SK-N-SH (cell line): Measurements from ENCODE around the gene MYMK. TPM values are rescaled to one million over a fixed set of nuclear protein-coding genes. Genes with fewer than 3 reads are reported as not detected.

ENCODE experiments used
- CTCF ChIA-PET: fragments of 300-600, 350-600 bp; formaldehyde crosslinking; extraction: SDS; loops from one replicate; lab custom pipeline; 2021; lab: Yijun Ruan, JAX
- POLR2A ChIA-PET: fragments of 350-600 bp; sonication (Branson Sonifier 250); formaldehyde crosslinking; extraction: SDS; loops from one replicate; lab custom pipeline; 2020; ENCODE audit warnings: antibody characterized with exemption, inconsistent platforms; lab: Yijun Ruan, JAX
- DNase-seq: peaks from one replicate; pipeline ENCODE4 v3.0.0; 2012
- H2AFZ ChIP-seq: fragments of 200-600 bp; sonication (generic); 2 replicates; pipeline ENCODE4 v1.8.1; 2016; ENCODE audit warnings: antibody characterized with exemption, mild to moderate bottlenecking, low read depth
- H3F3A ChIP-seq: fragments of 200-600 bp; sonication (generic); replicated peaks from 2 replicates; pipeline ENCODE3; 2016; ENCODE audit warnings: antibody characterized with exemption, mild to moderate bottlenecking; ENCODE audit not compliant: insufficient read depth
- H3K27ac ChIP-seq, 2 experiments: fragments of 200-500 bp in 1 of 2; fragments of 200-600 bp in 1 of 2; sonication (Bioruptor generic) in 1 of 2; sonication (generic), shearing (Covaris generic) in 1 of 2; 2 replicates each; pipeline versions ENCODE4 v1.5.1 to v1.6.1; 2014 to 2016; ENCODE audit warnings: low read depth in 2 of 2, inconsistent platforms in 1 of 2, low read length in 1 of 2, mild to moderate bottlenecking in 1 of 2, mixed read lengths in 1 of 2
- H3K27me3 ChIP-seq: fragments of 200-600 bp; sonication (generic), shearing (Covaris generic); 2 replicates; pipeline ENCODE4 v1.6.1; 2016; ENCODE audit warnings: mixed run types; ENCODE audit not compliant: insufficient read depth
- H3K36me3 ChIP-seq, 2 experiments: fragments of 200-500 bp in 1 of 2; fragments of 200-600 bp in 1 of 2; sonication (Bioruptor generic) in 1 of 2; sonication (generic) in 1 of 2; replicated peaks in 1 of 2; 2 replicates each; pipeline versions ENCODE3 to v1.5.1; 2014 to 2016; ENCODE audit warnings: low read length in 1 of 2, mild to moderate bottlenecking in 1 of 2; ENCODE audit not compliant: insufficient read depth in 2 of 2, control insufficient read depth in 1 of 2
- H3K4me1 ChIP-seq, 2 experiments: fragments of 200-500 bp in 1 of 2; fragments of 200-600 bp in 1 of 2; sonication (Bioruptor generic) in 1 of 2; sonication (generic), shearing (Covaris generic) in 1 of 2; 2 replicates each; pipeline versions ENCODE4 v1.5.1 to v1.6.1; 2014 to 2016; ENCODE audit warnings: low read depth in 1 of 2, low read length in 1 of 2, mixed run types in 1 of 2; ENCODE audit not compliant: insufficient read depth in 2 of 2, control insufficient read depth in 1 of 2
- H3K4me2 ChIP-seq: fragments of 200-600 bp; sonication (generic), shearing (Covaris generic); 2 replicates; pipeline ENCODE4 v1.6.1; 2017; ENCODE audit warnings: mixed run types
- H3K4me3 ChIP-seq, 2 experiments: fragments of 200-500 bp in 1 of 2; fragments of 200-600 bp in 1 of 2; sonication (Bioruptor generic) in 1 of 2; sonication (generic), shearing (Covaris generic) in 1 of 2; 2 replicates each; pipeline versions ENCODE4 v1.5.1 to v1.8.1; 2014 to 2016; ENCODE audit warnings: low read depth in 2 of 2, inconsistent platforms in 1 of 2, low read length in 1 of 2, mild to moderate bottlenecking in 1 of 2, mixed read lengths in 1 of 2, moderate library complexity in 1 of 2
- H3K79me2 ChIP-seq: fragments of 200-600 bp; sonication (generic); 2 replicates; pipeline ENCODE4 v1.8.1; 2017; ENCODE audit warnings: mild to moderate bottlenecking; ENCODE audit not compliant: insufficient read depth
- H3K9ac ChIP-seq: fragments of 200-600 bp; sonication (generic); 2 replicates; pipeline ENCODE4 v1.6.1; 2017; ENCODE audit warnings: mixed run types
- H3K9me2 ChIP-seq: fragments of 200-600 bp; sonication (generic); 2 replicates; pipeline ENCODE4 v1.6.1; 2017; ENCODE audit warnings: mixed run types
- H3K9me3 ChIP-seq: fragments of 200-600 bp; sonication (generic); 2 replicates; pipeline ENCODE4 v1.6.1; 2017; ENCODE audit warnings: mixed run types, mild to moderate bottlenecking, moderate library complexity
- H4K20me1 ChIP-seq: fragments of 200-600 bp; sonication (generic); 2 replicates; pipeline ENCODE4 v1.6.1; 2017; ENCODE audit warnings: mild to moderate bottlenecking, mixed run types; ENCODE audit not compliant: insufficient read depth
- CHD2 ChIP-seq: fragments of 150-350 bp; IDR thresholded peaks from 2 replicates; pipeline ENCODE4 v1.6.1; 2018; ENCODE audit warnings: low read length; ENCODE audit not compliant: partially characterized antibody
- ELF1 ChIP-seq: IDR thresholded peaks from 2 replicates; pipeline ENCODE4 v1.4.0; 2012
- EP300 ChIP-seq, 2 experiments: IDR thresholded peaks; 2 replicates each; pipeline versions ENCODE4 v1.4.0 to v1.6.1; 2012; ENCODE audit warnings: borderline replicate concordance in 1 of 2, low read depth in 1 of 2, low read length in 1 of 2
- EZH2phosphoT487 ChIP-seq: fragments of 200-600 bp; sonication (generic); IDR thresholded peaks from 2 replicates; pipeline ENCODE4 v1.6.1; 2017; ENCODE audit warnings: low read depth, mixed run types, mild to moderate bottlenecking, antibody characterized with exemption, moderate library complexity, borderline replicate concordance
- FOXM1 ChIP-seq: IDR thresholded peaks from 2 replicates; pipeline ENCODE4 v1.4.0; 2012; ENCODE audit warnings: low read depth, mild to moderate bottlenecking
- IRF3 ChIP-seq: fragments of 150-350 bp; IDR thresholded peaks from 2 replicates; pipeline ENCODE4 v1.6.1; 2016; ENCODE audit warnings: mild to moderate bottlenecking, low read depth, low read length
- MEF2A ChIP-seq: IDR thresholded peaks from 2 replicates; pipeline ENCODE4 v1.4.0; 2012; ENCODE audit warnings: low read depth, borderline replicate concordance
- MXI1 ChIP-seq: IDR thresholded peaks from 2 replicates; pipeline ENCODE4 v1.6.1; 2012; ENCODE audit warnings: mild to moderate bottlenecking, low read depth, low read length, improper control_type of control experiment
- POLR2AphosphoS5 ChIP-seq: IDR thresholded peaks from 2 replicates; pipeline ENCODE4 v1.6.1; 2012; ENCODE audit warnings: low read depth, low read length
- RAD21 ChIP-seq: IDR thresholded peaks from 2 replicates; pipeline ENCODE4 v1.6.1; 2012; ENCODE audit warnings: mild to moderate bottlenecking, low read length
- RCOR1 ChIP-seq: fragments of 150-350 bp; IDR thresholded peaks from 2 replicates; pipeline ENCODE4 v1.6.1; 2017; ENCODE audit warnings: antibody characterized with exemption, low read length
- RFX5 ChIP-seq: IDR thresholded peaks from 2 replicates; pipeline ENCODE4 v1.6.1; 2012; ENCODE audit warnings: mild to moderate bottlenecking, improper control_type of control experiment, low read length
- RXRA ChIP-seq: IDR thresholded peaks from 2 replicates; pipeline ENCODE4 v1.4.0; 2012; ENCODE audit warnings: low read depth, mild to moderate bottlenecking, borderline replicate concordance
- SIN3A ChIP-seq: IDR thresholded peaks from 2 replicates; pipeline ENCODE4 v1.6.1; 2012; ENCODE audit warnings: low read depth, mild to moderate bottlenecking, low read length, moderate library complexity, borderline replicate concordance
- TEAD4 ChIP-seq: IDR thresholded peaks from 2 replicates; pipeline ENCODE4 v1.4.0; 2012; ENCODE audit warnings: mild to moderate bottlenecking, borderline replicate concordance; ENCODE audit not compliant: insufficient read depth
- YY1 ChIP-seq: IDR thresholded peaks from 2 replicates; pipeline ENCODE4 v1.4.0; 2012; ENCODE audit warnings: low read depth, mild to moderate bottlenecking
- ZBTB33 ChIP-seq: IDR thresholded peaks from 2 replicates; pipeline ENCODE4 v1.4.0; 2012; ENCODE audit warnings: low read depth, borderline replicate concordance
- WGBS: methylation state at CpG from one replicate; pipeline ENCODE4 v1.1.6; 2017; ENCODE audit warnings: low lambda C conversion rate; 5-methylcytosine and 5-hydroxymethylcytosine counted together
- polyA plus RNA-seq, 3 experiments: library from polyadenylated mRNA; depleted of rRNA; stranded (reverse); fragments of >200 nt; gene quantifications; 2 replicates each; pipeline ENCODE4 v1.2.3, GENCODE V29; 2012

MYMK gene
- polyA plus RNA-seq, 1 of the 3 experiments (the other 2 are of a cell fraction) = not detected

GRCh38 chr9:133495327-133496293 is 29.1 kb downstream of the MYMK start:
- CTCF ChIA-PET = interaction anchor here (1.1 to 3.0 kb wide), 4 partner anchors 9 to 310 kb away, joined by 3 to 20 read pairs (median 4); no protein-coding TSS in a partner anchor
- Histone ChIP-seq H3K4me2 (no peak overlapping the region), H3K27me3 (no peaks in the 10 kb centered on the region), H3K27ac (no peak overlapping the region), H3K9me3 (no peaks in the 10 kb centered on the region), H3K36me3 (no peaks in the 10 kb centered on the region), H3K9me2 (no peaks in the 10 kb centered on the region), H3F3A (no peaks in the 10 kb centered on the region), H4K20me1 (no peaks in the 10 kb centered on the region), H3K79me2 (no peaks in the 10 kb centered on the region), H3K4me3 (no peak overlapping the region), H3K9ac (no peak overlapping the region), H3K4me1 (peaks cover 0 to 36% of the 10 kb centered on the region in 2 experiments; a peak in 1 of 4 replicates), H2AFZ (no peak overlapping the region)
- DNase-seq = no peak
- POLR2A ChIA-PET = interaction anchor here (0.8 to 1.2 kb wide), 4 partner anchors 10 to 98 kb away, joined by 3 to 5 read pairs (median 4); partner anchors contain the start of gene SLC2A6
- TF ChIP-seq MXI1 (no peak), EP300 (IDR thresholded peaks at IDR 0.05; ENCODE audit: borderline replicate concordance in 1 of 2, low read depth in 1 of 2, low read length in 1 of 2) (no peak), SIN3A (no peak), IRF3 (no peak), RCOR1 (no peak), POLR2AphosphoS5 (no peak), FOXM1 (no peak), CHD2 (no peak)
- 87% methylated on average over 24 of the region's 24 CpGs for WGBS

GRCh38 chr9:133494636-133495326 is 30.0 kb downstream of the MYMK start:
- CTCF ChIA-PET = interaction anchor here (1.1 to 3.0 kb wide), 5 partner anchors 8 to 309 kb away, joined by 3 to 20 read pairs (median 4); no protein-coding TSS in a partner anchor
- H3K9me3 ChIP-seq = no peaks in the 10 kb centered on the region
- no peak overlapping the region for H3K9ac ChIP-seq
- no peak overlapping the region for H3K4me2 ChIP-seq
- H2AFZ ChIP-seq = no peak overlapping the region
- no peak for DNase-seq
- POLR2A ChIA-PET = interaction anchor here (0.9 to 1.2 kb wide), 2 partner anchors 17 to 99 kb away, joined by 5 read pairs; partner anchors contain the start of gene SLC2A6
- peaks cover 0 to 36% of the 10 kb centered on the region in 2 experiments; a peak in 1 of 4 replicates for H3K4me1 ChIP-seq
- H4K20me1 ChIP-seq = no peaks in the 10 kb centered on the region
- H3K79me2 ChIP-seq = no peaks in the 10 kb centered on the region
- H3F3A ChIP-seq = no peaks in the 10 kb centered on the region
- WGBS = 81% methylated on average over 11 of the region's 24 CpGs
- H3K4me3 ChIP-seq = no peak overlapping the region
- no peak for TF ChIP-seq MEF2A
- no peak for TF ChIP-seq SIN3A
- TF ChIP-seq TEAD4 = no peak
- TF ChIP-seq FOXM1 = no peak
- TF ChIP-seq RXRA = no peak
- no peak for TF ChIP-seq RFX5
- no peak for TF ChIP-seq IRF3
- TF ChIP-seq EZH2phosphoT487 = no peak
- no peak for TF ChIP-seq RAD21
- TF ChIP-seq RCOR1 = no peak
- no peak for TF ChIP-seq ZBTB33
- TF ChIP-seq MXI1 = no peak
- no peak for TF ChIP-seq ELF1
- TF ChIP-seq YY1 = no peak
- no peaks in the 10 kb centered on the region for H3K27me3 ChIP-seq
- H3K9me2 ChIP-seq = no peaks in the 10 kb centered on the region
- H3K27ac ChIP-seq = no peak overlapping the region; a peak in 1 of 4 replicates
- no peaks in the 10 kb centered on the region for H3K36me3 ChIP-seq
